Activated CD8-positive, alpha-beta memory T cell treated with anti-CD3 and anti-CD28 coated beads, Interleukin-2, amount 10 ng/mL, durations not matched to agents 7 days and 5 days (primary cell): ENCODE measurements around the gene RHBDF1. TPM values are rescaled to one million over a fixed set of nuclear protein-coding genes. Genes with fewer than 3 reads are reported as not detected.
A peak's percentile ranks its signal among the peaks of the same experiment; 100 is the strongest.
"Not testable (repeated sequence)": the region's sequence is repeated elsewhere in the genome, so short reads cannot be mapped to it uniquely, and the experiment has no call there.

ENCODE experiments used
- ATAC-seq: fragments of 150-1000 bp; cut with Tn5 transposase; one replicate; pipeline ENCODE4 v1.10.0; 2021; ENCODE audit warnings: moderate library complexity
- CTCF ChIA-PET: fragments of 350-600 bp; sonication (Branson Sonifier 250); formaldehyde crosslinking; loops from one replicate; lab custom pipeline; 2021; ENCODE audit warnings: antibody characterized with exemption; lab: Charles Lee
- DNase-seq: peaks from one replicate; pipeline ENCODE4 v3.0.0-alpha.2; 2020
- H3K27ac Mint-ChIP-seq: one replicate; pipeline ENCODE4 v1.8.0; 2021; ENCODE audit warnings: mild to moderate bottlenecking, mixed read lengths
- H3K27me3 Mint-ChIP-seq: one replicate; pipeline ENCODE4 v1.8.0; 2021; ENCODE audit warnings: mixed read lengths
- H3K36me3 Mint-ChIP-seq: one replicate; pipeline ENCODE4 v1.8.0; 2021; ENCODE audit warnings: mild to moderate bottlenecking, mixed read lengths
- H3K4me1 Mint-ChIP-seq: one replicate; pipeline ENCODE4 v1.8.0; 2021; ENCODE audit warnings: mixed read lengths
- H3K4me3 Mint-ChIP-seq: one replicate; pipeline ENCODE4 v1.8.0; 2021; ENCODE audit warnings: mild to moderate bottlenecking, moderate library complexity, mixed read lengths
- H3K9me3 Mint-ChIP-seq: one replicate; pipeline ENCODE4 v1.8.0; 2022; ENCODE audit warnings: low read depth, mixed read lengths
- total RNA-seq, 2 experiments: library from RNA; stranded (reverse); gene quantifications; one replicate each; pipeline ENCODE4 v1.2.3, GENCODE V29; 2021

The RHBDF1 gene
- total RNA-seq, 2 experiments from 2014 or later: 0.23 to 0.33 TPM

- DNase-seq: no peak
- no peak overlapping the region for H3K27ac Mint-ChIP-seq
- H3K27me3 Mint-ChIP-seq: no peaks in the 10 kb centered on the region
- ATAC-seq: no peak
- peaks cover 32% of the 10 kb centered on the region for H3K4me1 Mint-ChIP-seq
- CTCF ChIA-PET: interaction anchor here (1.6 to 2.0 kb wide), 2 partner anchors 11 to 24 kb away, joined by 4 to 5 read pairs; partner anchors contain the start of genes POLR3K and SNRNP25
- no peaks in the 10 kb centered on the region for H3K9me3 Mint-ChIP-seq
- H3K36me3 Mint-ChIP-seq: peaks cover 43% of the 10 kb centered on the region
- H3K4me3 Mint-ChIP-seq: no peak overlapping the region
Observed at GRCh38 chr16:42069-42457, 30.4 kb downstream of the RHBDF1 start.

- peaks cover 32% of the 10 kb centered on the region for H3K4me1 Mint-ChIP-seq
- H3K27me3 Mint-ChIP-seq: no peaks in the 10 kb centered on the region
Observed at GRCh38 chr16:41439-42068, 30.9 kb downstream of the RHBDF1 start.

GRCh38 chr16:38941-39892, 33.2 kb downstream of the RHBDF1 start:
- H3K36me3 Mint-ChIP-seq: peaks cover 26% of the 10 kb centered on the region
- peak; percentile 88 for ATAC-seq
- peaks cover 32% of the 10 kb centered on the region for H3K4me1 Mint-ChIP-seq
- no peaks in the 10 kb centered on the region for H3K27me3 Mint-ChIP-seq
- peak overlapping the region; percentile 58 for H3K27ac Mint-ChIP-seq
- CTCF ChIA-PET: interaction anchor here (0.6 to 3.0 kb wide), 8 partner anchors 10 to 149 kb away, joined by 3 to 18 read pairs (median 4); partner anchors contain the start of gene POLR3K
- H3K4me3 Mint-ChIP-seq: no peak overlapping the region
- H3K9me3 Mint-ChIP-seq: no peaks in the 10 kb centered on the region
- peak; percentile 84 for DNase-seq

More at GRCh38 chr16:41439-42068, 30.9 kb downstream of the RHBDF1 start:
- ATAC-seq (no peak), DNase-seq (no peak)
- no peak overlapping the region for H3K27ac Mint-ChIP-seq
- no peaks in the 10 kb centered on the region for H3K9me3 Mint-ChIP-seq
- peaks cover 40% of the 10 kb centered on the region for H3K36me3 Mint-ChIP-seq
- H3K4me3 Mint-ChIP-seq: no peak overlapping the region
- CTCF ChIA-PET: interaction anchor here (2.0 kb wide), 1 partner anchor 24 kb away, joined by 5 read pairs; no protein-coding TSS in a partner anchor

- CTCF ChIA-PET: interaction anchor here (1.7 to 3.0 kb wide), 3 partner anchors 11 to 58 kb away, joined by 4 to 18 read pairs (median 12); no protein-coding TSS in a partner anchor
- not testable (repeated sequence) for H3K27me3 Mint-ChIP-seq, H3K9me3 Mint-ChIP-seq, ATAC-seq, H3K4me3 Mint-ChIP-seq, DNase-seq, H3K27ac Mint-ChIP-seq
- Mint-ChIP-seq H3K36me3 (peaks cover 19% of the 10 kb centered on the region), H3K4me1 (peaks cover 32% of the 10 kb centered on the region)
Observed at GRCh38 chr16:38206-38605, 34.2 kb downstream of the RHBDF1 start.

- Mint-ChIP-seq H3K9me3 (no peaks in the 10 kb centered on the region), H3K4me1 (peaks cover 27% of the 10 kb centered on the region), H3K4me3 (no peak overlapping the region), H3K36me3 (peaks cover 12% of the 10 kb centered on the region), H3K27ac (no peak overlapping the region), H3K27me3 (no peaks in the 10 kb centered on the region)
- no peak for DNase-seq
- no peak for ATAC-seq
- CTCF ChIA-PET: interaction anchor here (0.9 kb wide), 1 partner anchor 32 kb away, joined by 3 read pairs; no protein-coding TSS in a partner anchor
Observed at GRCh38 chr16:37511-37910, 34.9 kb downstream of the RHBDF1 start.

- H3K27ac Mint-ChIP-seq: no peak overlapping the region
- no peaks in the 10 kb centered on the region for H3K9me3 Mint-ChIP-seq
- no peaks in the 10 kb centered on the region for H3K27me3 Mint-ChIP-seq
- ATAC-seq (no peak), DNase-seq (no peak)
- H3K36me3 Mint-ChIP-seq: peaks cover 5% of the 10 kb centered on the region
- H3K4me3 Mint-ChIP-seq: no peak overlapping the region
- H3K4me1 Mint-ChIP-seq: peaks cover 19% of the 10 kb centered on the region
- CTCF ChIA-PET: no interaction called here
Observed at GRCh38 chr16:36336-36984, 36.0 kb downstream of the RHBDF1 start.

- Mint-ChIP-seq H3K4me1 (peaks cover 19% of the 10 kb centered on the region), H3K27ac (no peak overlapping the region), H3K27me3 (no peaks in the 10 kb centered on the region), H3K9me3 (no peaks in the 10 kb centered on the region), H3K4me3 (no peak overlapping the region), H3K36me3 (peaks cover 4% of the 10 kb centered on the region)
- CTCF ChIA-PET: no interaction called here
- ATAC-seq (no peak), DNase-seq (no peak)
Observed at GRCh38 chr16:35678-36305, 36.6 kb downstream of the RHBDF1 start.

- Mint-ChIP-seq H3K27ac (no peak overlapping the region), H3K9me3 (no peaks in the 10 kb centered on the region)
- CTCF ChIA-PET: interaction anchor here (0.8 kb wide), 1 partner anchor 31 kb away, joined by 3 read pairs; no protein-coding TSS in a partner anchor
Observed at GRCh38 chr16:35011-35677, 37.3 kb downstream of the RHBDF1 start.

GRCh38 chr16:34648-34987, 37.8 kb downstream of the RHBDF1 start:
- Mint-ChIP-seq H3K9me3 (no peaks in the 10 kb centered on the region), H3K36me3 (peaks cover 3% of the 10 kb centered on the region), H3K27ac (no peak overlapping the region), H3K27me3 (no peaks in the 10 kb centered on the region), H3K4me3 (no peak overlapping the region), H3K4me1 (peaks cover 14% of the 10 kb centered on the region)
- ATAC-seq (no peak), DNase-seq (no peak)
- CTCF ChIA-PET: interaction anchor here (0.8 kb wide), 1 partner anchor 31 kb away, joined by 3 read pairs; no protein-coding TSS in a partner anchor

More at GRCh38 chr16:35011-35677, 37.3 kb downstream of the RHBDF1 start:
- Mint-ChIP-seq H3K4me3 (no peak overlapping the region), H3K4me1 (peaks cover 19% of the 10 kb centered on the region), H3K27me3 (no peaks in the 10 kb centered on the region), H3K36me3 (peaks cover 4% of the 10 kb centered on the region)
- DNase-seq: no peak
- ATAC-seq: no peak

- H3K36me3 Mint-ChIP-seq: no peaks in the 10 kb centered on the region
- H3K4me3 Mint-ChIP-seq: no peak overlapping the region
- DNase-seq: no peak
- H3K27ac Mint-ChIP-seq: no peak overlapping the region
- no peaks in the 10 kb centered on the region for H3K27me3 Mint-ChIP-seq
- peaks cover 9% of the 10 kb centered on the region for H3K4me1 Mint-ChIP-seq
- CTCF ChIA-PET: interaction anchor here (0.8 kb wide), 1 partner anchor 32 kb away, joined by 3 read pairs; no protein-coding TSS in a partner anchor
- no peak for ATAC-seq
- no peaks in the 10 kb centered on the region for H3K9me3 Mint-ChIP-seq
Observed at GRCh38 chr16:33877-34647, 38.4 kb downstream of the RHBDF1 start.

- H3K27me3 Mint-ChIP-seq, DNase-seq, H3K4me3 Mint-ChIP-seq, H3K27ac Mint-ChIP-seq, H3K9me3 Mint-ChIP-seq, CTCF ChIA-PET, ATAC-seq, H3K4me1 Mint-ChIP-seq, H3K36me3 Mint-ChIP-seq: not testable (repeated sequence)
Observed at GRCh38 chr16:33154-33876, 39.1 kb downstream of the RHBDF1 start.
